Activated T-cell treated with anti-CD3 and anti-CD28 coated beads for 1 hour (primary cell): ENCODE data around the gene RELN.

Experiments
- DNase-seq: peaks from one replicate; pipeline ENCODE4 v3.0.0-alpha.2; 2020; ENCODE audit warnings: low read depth

RELN gene

GRCh38 chr7:103680161-103681144 lies 309.0 kb downstream of the RELN start:
- no peak for DNase-seq

GRCh38 chr7:103679151-103680132 lies 310.0 kb downstream of the RELN start:
- no peak for DNase-seq

- no peak for DNase-seq
Measured at GRCh38 chr7:103668279-103668941, 321.0 kb downstream of the RELN start.

- no peak for DNase-seq
Measured at GRCh38 chr7:103666326-103666725, 323.1 kb downstream of the RELN start.

GRCh38 chr7:103664577-103664976 lies 324.9 kb downstream of the RELN start:
- DNase-seq = no peak

DNA sequence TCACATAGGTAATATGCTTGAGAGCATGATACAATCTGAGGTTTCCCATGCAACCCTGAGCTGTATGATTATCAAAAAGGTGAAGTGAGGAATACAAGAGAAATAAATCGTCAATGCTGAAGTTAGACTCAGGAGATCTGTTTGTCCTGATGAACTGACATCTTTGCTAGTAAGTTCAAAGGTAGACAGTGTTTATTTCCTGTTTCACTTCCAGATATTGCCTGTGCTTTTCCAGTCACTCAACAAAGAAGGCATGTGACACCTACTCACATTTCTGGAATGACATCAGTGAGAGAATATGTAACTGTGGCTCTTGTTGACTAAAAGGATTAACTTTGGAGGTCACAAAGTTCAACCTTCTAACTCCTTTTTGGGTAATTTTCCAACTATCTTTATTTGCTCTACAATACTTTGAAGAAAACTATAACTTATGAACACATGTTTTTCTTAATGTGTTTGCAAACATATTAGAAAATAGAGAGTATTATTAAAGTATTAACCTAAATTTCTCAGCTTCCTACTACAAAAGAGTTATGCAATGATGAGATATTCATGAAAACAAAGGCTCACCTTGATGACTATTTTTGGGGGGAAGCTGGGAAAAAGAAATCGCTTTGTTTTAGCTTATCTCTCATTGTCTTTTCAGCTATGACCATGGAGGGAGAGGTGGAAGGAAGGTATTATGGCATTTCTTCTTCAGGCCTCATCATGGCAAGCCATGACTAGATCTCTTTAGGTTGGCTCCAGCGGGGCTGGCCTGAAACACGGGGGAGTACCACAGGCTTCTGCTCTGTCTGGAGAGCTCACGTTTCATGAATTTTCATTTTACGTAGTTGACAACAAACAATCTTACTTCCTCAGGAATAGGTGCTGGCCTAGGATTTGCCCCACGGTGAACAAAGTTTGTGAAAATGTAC lies 328.7 kb downstream of the RELN start:
- no peak for DNase-seq

DNA sequence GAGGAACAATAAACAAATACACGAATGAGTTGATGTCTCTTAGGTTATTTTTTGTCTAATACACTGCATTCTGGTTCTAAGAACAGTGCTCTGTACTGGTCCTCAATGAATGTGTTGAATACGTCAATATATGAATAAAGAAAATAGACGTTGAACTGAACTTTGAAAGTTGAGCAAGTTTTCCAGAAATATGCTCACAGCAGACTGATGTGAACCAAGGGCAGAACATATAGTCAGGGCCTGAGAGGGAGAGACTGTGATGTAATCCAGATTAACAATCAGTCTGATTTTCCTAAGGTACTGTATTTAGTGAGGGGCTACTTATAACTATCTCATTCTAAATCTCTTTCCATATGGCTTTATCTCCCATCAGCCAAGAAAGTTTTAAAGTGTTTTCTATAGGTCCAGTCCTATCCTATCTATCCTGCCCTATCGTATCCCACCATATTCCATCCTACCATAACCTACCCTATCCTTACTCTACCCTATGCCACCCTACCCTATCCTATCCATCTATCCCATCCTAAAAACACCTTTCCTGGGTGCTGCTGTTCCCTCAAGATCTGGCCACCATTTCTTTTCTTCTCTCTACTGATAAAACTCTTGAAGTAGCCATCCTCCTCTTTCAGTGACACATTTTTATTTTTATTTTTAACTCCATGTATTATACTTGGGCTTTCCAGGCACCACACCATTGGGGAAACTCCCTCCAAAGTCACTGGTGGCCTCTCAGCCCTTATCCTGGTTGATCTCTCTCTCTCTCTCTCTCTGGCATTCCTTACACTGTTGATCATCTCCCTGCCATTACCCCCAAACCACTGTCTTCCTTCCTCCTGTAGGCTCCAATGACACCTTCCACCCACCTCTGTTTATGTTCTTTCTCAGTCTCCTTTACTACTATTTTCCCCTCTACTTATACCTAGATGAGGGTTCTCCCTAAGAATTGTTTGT lies 331.1 kb downstream of the RELN start:
- no peak for DNase-seq

DNA sequence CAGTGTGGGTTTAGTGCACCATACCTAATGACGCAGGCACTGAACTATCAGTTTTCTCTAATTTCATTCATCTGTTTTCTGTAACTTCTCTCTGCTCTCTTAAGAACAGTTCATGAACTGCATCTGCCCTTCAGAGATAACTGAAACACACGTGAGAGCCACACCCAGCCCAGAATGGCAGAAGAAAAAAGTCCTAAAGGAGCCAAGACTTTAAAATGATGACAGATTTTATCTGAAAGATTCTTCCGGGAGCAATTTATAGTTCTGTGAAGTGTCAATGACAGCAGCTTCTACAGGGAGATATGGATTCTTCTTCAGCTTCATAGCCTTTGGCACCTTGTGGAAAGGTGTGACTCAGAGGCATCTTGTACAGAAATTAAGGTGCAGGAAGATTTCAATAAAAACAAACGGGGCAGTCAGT lies 332.0 kb downstream of the RELN start:
- DNase-seq = no peak

GRCh38 chr7:103656221-103656620 lies 333.2 kb downstream of the RELN start:
- no peak for DNase-seq

DNA sequence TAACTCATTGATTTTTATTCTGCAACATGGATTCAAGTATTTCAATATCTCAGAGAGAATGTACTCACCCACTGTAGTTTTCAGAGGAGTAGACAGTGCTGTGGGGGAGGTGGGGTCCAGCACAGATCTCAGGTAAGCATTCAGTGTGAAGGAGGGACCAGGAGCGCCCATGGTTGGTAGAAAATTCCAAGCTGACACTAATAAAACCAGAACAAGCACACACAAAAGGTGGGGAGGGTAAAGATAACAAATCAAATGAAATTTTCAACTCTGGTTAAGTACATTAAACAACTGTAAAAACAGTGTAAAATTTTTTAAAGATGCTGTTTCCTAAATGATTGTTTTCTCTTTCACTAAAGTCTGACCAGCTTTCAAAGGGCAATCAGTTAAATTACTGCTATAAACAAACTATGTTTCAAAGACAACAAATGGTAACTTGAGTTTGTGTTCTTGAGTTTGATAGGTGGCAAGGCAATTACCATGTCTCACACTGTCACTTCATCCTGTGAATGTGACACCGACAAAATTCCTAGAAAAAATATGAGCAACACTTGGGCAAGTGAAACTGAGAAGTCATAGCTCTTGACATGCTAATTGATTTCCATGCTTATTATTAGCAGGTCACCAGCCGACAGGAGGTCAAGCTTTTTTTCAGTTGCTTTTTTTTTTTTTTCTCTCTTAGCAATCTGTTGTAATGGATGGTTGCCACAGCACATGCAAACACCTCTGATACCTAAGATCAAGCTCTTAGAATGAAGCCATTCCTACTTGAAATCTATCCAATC lies 337.7 kb downstream of the RELN start:
- DNase-seq = no peak

DNA sequence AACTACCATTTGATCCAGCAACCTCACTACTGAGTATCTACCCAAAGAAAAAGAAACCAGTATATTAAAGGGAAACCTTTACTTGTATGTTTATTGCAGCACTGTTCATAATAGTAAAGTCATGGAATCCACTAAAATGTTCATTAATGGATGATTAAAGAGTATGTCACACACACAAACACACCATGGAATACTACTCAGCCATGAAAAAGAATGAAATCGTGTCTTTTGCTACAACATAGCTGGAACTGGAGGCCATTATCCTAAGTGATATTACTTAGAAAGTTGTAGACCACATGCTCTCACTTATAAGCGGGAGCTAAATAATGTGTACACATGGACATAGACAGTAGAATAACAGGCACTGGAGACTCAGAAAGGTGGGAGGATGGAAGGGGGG lies 340.4 kb downstream of the RELN start:
- DNase-seq = no peak

DNA sequence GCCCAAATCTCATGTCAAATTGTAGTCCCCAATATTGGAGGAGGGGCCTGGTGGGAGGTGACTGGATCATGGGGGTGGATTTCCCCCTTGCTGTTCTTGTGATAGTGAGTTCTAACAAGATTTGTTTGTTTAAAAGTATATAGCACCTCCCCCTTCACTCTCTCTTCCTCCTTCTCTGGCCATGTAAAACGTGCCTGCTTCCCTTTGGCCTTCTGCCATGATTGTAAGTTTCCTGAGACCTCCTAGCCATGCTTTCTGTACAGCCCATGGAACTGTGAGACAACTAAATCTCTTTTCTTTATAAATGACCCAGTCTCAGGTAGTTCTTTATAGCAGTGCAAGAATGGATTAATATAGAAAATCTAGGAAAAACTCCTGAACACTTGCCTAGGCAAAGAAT lies 341.3 kb downstream of the RELN start:
- DNase-seq = no peak

- no peak for DNase-seq
Measured at GRCh38 chr7:103644319-103644718, 345.1 kb downstream of the RELN start.

- no peak for DNase-seq
Measured at GRCh38 chr7:103640031-103640779, 349.3 kb downstream of the RELN start.

GRCh38 chr7:103637726-103638125 lies 351.7 kb downstream of the RELN start:
- no peak for DNase-seq

GRCh38 chr7:103637094-103637493 lies 352.4 kb downstream of the RELN start:
- DNase-seq = no peak

GRCh38 chr7:103636153-103636552 lies 353.3 kb downstream of the RELN start:
- no peak for DNase-seq

GRCh38 chr7:103632972-103633371 lies 356.5 kb downstream of the RELN start:
- DNase-seq = no peak
